Measurements from ENCODE around the gene PTPRD.

GRCh38 chr9:9992936-9993335 lies 619.9 kb downstream of the PTPRD start:
- TF ChIP-seq CTCF (IDR thresholded peaks at IDR 0.05 in 4 of 5, conservative IDR thresholded peaks at IDR 0.05 in 1 of 5) (no peak), POLR2A (IDR thresholded peaks at IDR 0.05) (no peak)
